Keratinocyte (primary cell): ENCODE results near the gene MSH2.

Experiments
- CTCF ChIP-seq, 3 experiments: IDR thresholded peaks in 1 of 3; conservative IDR thresholded peaks in 1 of 3; optimal IDR thresholded peaks in 1 of 3; 2 replicates in 2 of 3; 3 replicates in 1 of 3; pipeline versions ENCODE3 to v1.5.1; 2011; ENCODE audit warnings: low read length in 3 of 3, mild to moderate bottlenecking in 3 of 3, moderate library complexity in 2 of 3, control low read depth in 1 of 3, inconsistent platforms in 1 of 3; ENCODE audit not compliant: insufficient read depth in 2 of 3; ENCODE audit errors: extremely low read depth in 1 of 3
- EZH2 ChIP-seq: IDR thresholded peaks from one replicate; pipeline ENCODE4 v1.6.1; 2012; ENCODE audit warnings: inconsistent platforms, mild to moderate bottlenecking, low read length, moderate library complexity

GRCh38 chr2:47471429-47472116 lies 68.6 kb downstream of the MSH2 start:
- no peak for TF ChIP-seq CTCF (optimal IDR thresholded peaks at IDR 0.05 in 1 of 3, IDR thresholded peaks at IDR 0.05 in 1 of 3, conservative IDR thresholded peaks at IDR 0.05 in 1 of 3; ENCODE audit: extremely low read depth in 1 of 3, insufficient read depth in 2 of 3, low read length in 3 of 3)
- TF ChIP-seq EZH2, result no peak
